GM21526 (cell line): ENCODE measurements around the gene RHEB.

Experiments
- ATAC-seq: cut with Tn5 transposase; IDR thresholded peaks from one replicate; pipeline ENCODE4 v1.9.1; 2021; ENCODE audit warnings: moderate library complexity; ENCODE audit not compliant: unreplicated experiment, low FRiP score

RHEB gene

GRCh38 chr7:151423226-151423625 lies 96.5 kb downstream of the RHEB start:
- ATAC-seq = no peak

- no peak for ATAC-seq
Observed at GRCh38 chr7:151422212-151422611, 97.5 kb downstream of the RHEB start.

- ATAC-seq = no peak
Observed at GRCh38 chr7:151420144-151420543, 99.6 kb downstream of the RHEB start.

GRCh38 chr7:151416941-151417315 lies 102.8 kb downstream of the RHEB start:
- no peak for ATAC-seq

GRCh38 chr7:151416112-151416940 lies 103.4 kb downstream of the RHEB start:
- no peak for ATAC-seq
